Peyer's patch (tissue), 4 donors: ENCODE results near the gene CTF1. TPM values are rescaled to one million over a fixed set of nuclear protein-coding genes. Genes with fewer than 3 reads are reported as not detected.

Experiments used
- DNase-seq, 3 donors: peaks; one replicate each; pipeline ENCODE4 v3.0.0-alpha.2; 2017 to 2019
- H3K27ac ChIP-seq, 4 donors: fragments of 200-600 bp; sonication (generic); one replicate each; pipeline ENCODE4 v1.5.1; 2016 to 2019
- H3K27me3 ChIP-seq, 2 donors: fragments of 200-600 bp; sonication (generic); one replicate each; pipeline ENCODE4 v1.5.1; 2019
- H3K36me3 ChIP-seq, 3 donors: fragments of 200-600 bp; sonication (generic); one replicate each; pipeline ENCODE4 v1.5.1; 2016 to 2019
- H3K4me1 ChIP-seq, 4 donors: fragments of 200-600 bp; sonication (generic); one replicate each; pipeline ENCODE4 v1.5.1; 2016 to 2019
- H3K4me3 ChIP-seq, 4 donors: fragments of 200-600 bp; sonication (generic); 1 replicate in 3 of 4; 2 replicates in 1 of 4; pipeline ENCODE4 v1.5.1; 2016 to 2019; ENCODE audit warnings: mild to moderate bottlenecking in 1 of 4
- H3K9me3 ChIP-seq, 4 donors: fragments of 200-600 bp; sonication (generic); one replicate each; pipeline ENCODE4 v1.5.1; 2016 to 2019; ENCODE audit warnings: mild to moderate bottlenecking in 1 of 4
- POLR2A ChIP-seq, 2 donors: fragments of 450-650 bp; IDR thresholded peaks; one replicate each; pipeline ENCODE4 v1.5.1; 2017; ENCODE audit warnings: antibody characterized with exemption in 2 of 2, mild to moderate bottlenecking in 2 of 2, moderate library complexity in 2 of 2
- total RNA-seq, 4 donors: library from RNA; depleted of rRNA; stranded (reverse); fragments of >200 nt; gene quantifications; one replicate each; pipeline ENCODE4 v1.1.0, GENCODE V29; 2016
- TF ChIP-seq, protein P1 (sequence below), 6 experiments: fragments of 450-650 bp in 4 of 6; fragments of 200-600 bp in 2 of 6; sonication (generic) in 1 of 6; IDR thresholded peaks; one replicate each; pipeline ENCODE4 v1.5.1; 2017 to 2019; ENCODE audit warnings: antibody characterized with exemption in 6 of 6, mild to moderate bottlenecking in 3 of 6, moderate library complexity in 1 of 6

Gene CTF1
- total RNA-seq, 4 donors from 2014 or later: 1.2 TPM; not detected in 3

DNA sequence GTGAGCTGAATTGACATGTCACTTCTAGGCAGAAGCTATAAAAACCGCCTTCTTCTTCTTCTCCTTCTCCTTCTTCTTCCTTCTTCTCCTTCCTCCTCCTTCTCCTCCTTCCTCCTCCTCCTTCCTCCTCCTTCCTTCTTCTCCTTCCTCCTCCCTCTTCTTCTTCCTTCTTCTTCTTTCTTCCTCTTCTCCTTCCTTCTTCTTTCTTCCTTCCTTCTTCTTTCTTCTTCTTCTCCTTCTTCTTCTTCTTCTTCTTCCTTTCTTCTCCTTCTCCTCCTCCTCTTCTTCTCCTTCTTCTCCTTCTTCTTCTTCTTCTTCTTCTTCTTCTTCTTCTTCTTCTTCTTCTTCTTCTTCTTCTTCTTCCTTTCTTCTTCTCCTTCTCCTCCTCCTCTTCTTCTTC is 22.2 kb downstream of the CTF1 start:
- Histone ChIP-seq H3K9me3 (no peaks in the 10 kb centered on the region), H3K36me3 (no peaks in the 10 kb centered on the region), H3K4me3 (no peak overlapping the region), H3K4me1 (peaks cover 0 to 4% (median 0%) of the 10 kb centered on the region in 4 donors), H3K27ac (no peak overlapping the region), H3K27me3 (no peaks in the 10 kb centered on the region)
- TF ChIP-seq POLR2A (IDR thresholded peaks at IDR 0.05): no peak
- TF ChIP-seq, protein P1, sequence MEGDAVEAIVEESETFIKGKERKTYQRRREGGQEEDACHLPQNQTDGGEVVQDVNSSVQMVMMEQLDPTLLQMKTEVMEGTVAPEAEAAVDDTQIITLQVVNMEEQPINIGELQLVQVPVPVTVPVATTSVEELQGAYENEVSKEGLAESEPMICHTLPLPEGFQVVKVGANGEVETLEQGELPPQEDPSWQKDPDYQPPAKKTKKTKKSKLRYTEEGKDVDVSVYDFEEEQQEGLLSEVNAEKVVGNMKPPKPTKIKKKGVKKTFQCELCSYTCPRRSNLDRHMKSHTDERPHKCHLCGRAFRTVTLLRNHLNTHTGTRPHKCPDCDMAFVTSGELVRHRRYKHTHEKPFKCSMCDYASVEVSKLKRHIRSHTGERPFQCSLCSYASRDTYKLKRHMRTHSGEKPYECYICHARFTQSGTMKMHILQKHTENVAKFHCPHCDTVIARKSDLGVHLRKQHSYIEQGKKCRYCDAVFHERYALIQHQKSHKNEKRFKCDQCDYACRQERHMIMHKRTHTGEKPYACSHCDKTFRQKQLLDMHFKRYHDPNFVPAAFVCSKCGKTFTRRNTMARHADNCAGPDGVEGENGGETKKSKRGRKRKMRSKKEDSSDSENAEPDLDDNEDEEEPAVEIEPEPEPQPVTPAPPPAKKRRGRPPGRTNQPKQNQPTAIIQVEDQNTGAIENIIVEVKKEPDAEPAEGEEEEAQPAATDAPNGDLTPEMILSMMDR (IDR thresholded peaks at IDR 0.05): no peak
- DNase-seq: no peak

DNA sequence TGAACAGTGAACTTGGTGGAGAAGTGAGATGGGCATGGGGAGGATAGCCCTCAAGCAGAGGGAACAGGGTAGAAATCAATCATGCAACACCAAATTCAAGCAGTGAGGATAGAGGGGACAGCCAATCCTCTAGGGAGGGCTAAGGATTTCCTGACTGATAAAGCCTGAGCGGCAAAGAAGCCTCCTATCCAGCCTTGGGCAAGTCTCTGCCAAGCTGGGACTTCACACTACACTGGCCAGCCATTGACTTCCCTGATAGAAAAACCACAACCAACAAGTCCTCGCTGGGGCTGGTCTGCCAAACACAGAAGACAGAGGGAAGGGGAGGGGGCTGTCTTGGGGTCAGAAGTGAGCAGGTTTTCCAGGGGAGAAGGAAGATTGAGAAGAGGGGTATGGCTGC is 24.5 kb downstream of the CTF1 start:
- no peak for DNase-seq
- Histone ChIP-seq H3K4me1 (peaks cover 0 to 26% (median 5%) of the 10 kb centered on the region in 4 donors), H3K4me3 (no peak overlapping the region), H3K27me3 (no peaks in the 10 kb centered on the region), H3K27ac (no peak overlapping the region), H3K9me3 (no peaks in the 10 kb centered on the region), H3K36me3 (no peaks in the 10 kb centered on the region)
- TF ChIP-seq, protein P1 (IDR thresholded peaks at IDR 0.05): no peak
- no peak for TF ChIP-seq POLR2A (IDR thresholded peaks at IDR 0.05)

GRCh38 chr16:30921459-30921747 is 25.0 kb downstream of the CTF1 start:
- peak overlapping the region; percentile 42 to 91 (median 61) for H3K4me3 ChIP-seq

GRCh38 chr16:30921748-30922419 is 25.5 kb downstream of the CTF1 start:
- Histone ChIP-seq H3K4me3 (peak overlapping the region; percentile 42 to 91 (median 61)), H3K36me3 (no peaks in the 10 kb centered on the region), H3K27me3 (no peaks in the 10 kb centered on the region), H3K27ac (peak overlapping the region; percentile 84 to 95 (median 92)), H3K4me1 (peaks cover 0 to 26% (median 5%) of the 10 kb centered on the region in 4 donors), H3K9me3 (no peaks in the 10 kb centered on the region)
- DNase-seq: peak; percentile 90 to 95 (median 91)
- TF ChIP-seq, protein P1 (IDR thresholded peaks at IDR 0.05): peak; percentile 92 to 96 (median 94)
- peak; percentile 14 to 19 for TF ChIP-seq POLR2A (IDR thresholded peaks at IDR 0.05)

More at GRCh38 chr16:30921459-30921747, 25.0 kb downstream of the CTF1 start:
- H3K4me1 ChIP-seq: peaks cover 0 to 26% (median 5%) of the 10 kb centered on the region in 4 donors
- H3K27ac ChIP-seq: peak overlapping the region; percentile 84 to 95 (median 92)
- H3K36me3 ChIP-seq: no peaks in the 10 kb centered on the region
- no peak for DNase-seq
- H3K9me3 ChIP-seq: no peaks in the 10 kb centered on the region
- TF ChIP-seq, protein P1 (IDR thresholded peaks at IDR 0.05): no peak
- TF ChIP-seq POLR2A (IDR thresholded peaks at IDR 0.05): no peak
- H3K27me3 ChIP-seq: no peaks in the 10 kb centered on the region

DNA sequence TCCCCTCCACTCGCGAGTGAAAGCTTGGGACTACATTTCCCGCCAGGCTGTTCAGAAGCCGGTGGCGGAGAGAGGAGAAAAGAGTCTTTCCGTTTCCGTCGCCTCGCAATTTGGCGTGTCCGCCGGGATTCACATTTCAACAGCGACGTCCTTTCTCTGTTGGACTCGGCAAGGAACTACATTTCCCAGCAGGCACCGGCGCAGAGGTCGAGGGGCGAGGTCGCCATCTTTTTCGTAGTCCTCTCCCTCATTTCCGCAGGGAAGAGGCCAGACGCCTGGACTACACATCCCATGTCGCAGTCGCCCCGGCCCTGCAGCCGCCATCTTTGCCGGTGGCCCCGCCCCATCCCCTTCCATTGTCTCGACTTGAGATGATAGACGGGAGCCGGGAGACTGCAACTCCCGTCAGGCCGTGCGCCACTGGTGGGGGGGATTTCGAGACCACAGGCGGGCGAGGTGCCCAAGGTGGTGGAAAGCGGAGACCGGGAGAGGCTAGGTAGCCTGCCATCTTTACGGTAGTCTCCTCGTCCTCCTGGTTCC is 26.1 kb downstream of the CTF1 start:
- H3K4me3 ChIP-seq: peak overlapping the region; percentile 53 to 93 (median 79)
- no peaks in the 10 kb centered on the region for H3K27me3 ChIP-seq
- H3K27ac ChIP-seq: peak overlapping the region; percentile 84 to 95 (median 92)
- H3K4me1 ChIP-seq: peaks cover 0 to 27% (median 5%) of the 10 kb centered on the region in 4 donors
- TF ChIP-seq POLR2A (IDR thresholded peaks at IDR 0.05): peak in 1 of 2 donors; percentile 42
- TF ChIP-seq, protein P1 (IDR thresholded peaks at IDR 0.05): no peak
- peak; percentile 99 to 100 (median 99) for DNase-seq
- no peaks in the 10 kb centered on the region for H3K36me3 ChIP-seq
- no peaks in the 10 kb centered on the region for H3K9me3 ChIP-seq
